Activated T-cell treated with anti-CD3 and anti-CD28 coated beads, Interleukin-2, amount 50 U/mL, for 48 hours (primary cell): ENCODE results near the gene SLC29A3.
"Not testable (repeated sequence)": the region's sequence is repeated elsewhere in the genome, so short reads cannot be mapped to it uniquely, and the experiment has no call there.

Experiments
- DNase-seq, 2 experiments: peaks; one replicate each; pipeline ENCODE4 v3.0.0-alpha.2; 2020

The SLC29A3 gene

GRCh38 chr10:71284544-71285179, 34.4 kb upstream of the SLC29A3 start:
- DNase-seq, result no peak

- peak; percentile 43 to 47 for DNase-seq
These were observed 33.9 kb upstream of the SLC29A3 start for GRCh38 chr10:71285180-71285545.

GRCh38 chr10:71285986-71286385, 33.1 kb upstream of the SLC29A3 start:
- DNase-seq, result no peak

GRCh38 chr10:71286521-71287294, 32.4 kb upstream of the SLC29A3 start:
- no peak for DNase-seq

- DNase-seq, result no peak
These were observed 31.6 kb upstream of the SLC29A3 start for GRCh38 chr10:71287456-71287855.

GRCh38 chr10:71288461-71288860, 30.6 kb upstream of the SLC29A3 start:
- DNase-seq, result no peak

- no peak for DNase-seq
These were observed 29.5 kb upstream of the SLC29A3 start for GRCh38 chr10:71289421-71290130.

- no peak for DNase-seq
These were observed 28.7 kb upstream of the SLC29A3 start for GRCh38 chr10:71290331-71290730.

- no peak for DNase-seq
These were observed 28.1 kb upstream of the SLC29A3 start for GRCh38 chr10:71290806-71291527.

- DNase-seq, result no peak
These were observed 27.5 kb upstream of the SLC29A3 start for GRCh38 chr10:71291528-71291900.

- DNase-seq, result no peak
These were observed 26.2 kb upstream of the SLC29A3 start for GRCh38 chr10:71292624-71293445.

- no peak for DNase-seq
These were observed 25.5 kb upstream of the SLC29A3 start for GRCh38 chr10:71293446-71294084.

- no peak for DNase-seq
These were observed 24.9 kb upstream of the SLC29A3 start for GRCh38 chr10:71294091-71294561.

GRCh38 chr10:71294856-71295255, 24.2 kb upstream of the SLC29A3 start:
- DNase-seq, result no peak

GRCh38 chr10:71295641-71296040, 23.4 kb upstream of the SLC29A3 start:
- DNase-seq, result no peak

GRCh38 chr10:71296086-71296485, 23.0 kb upstream of the SLC29A3 start:
- DNase-seq, result no peak

- DNase-seq, result not testable (repeated sequence)
These were observed 22.2 kb upstream of the SLC29A3 start for GRCh38 chr10:71296811-71297210.

GRCh38 chr10:71297343-71297742, 21.7 kb upstream of the SLC29A3 start:
- DNase-seq, result no peak

- DNase-seq, result no peak
These were observed 19.8 kb upstream of the SLC29A3 start for GRCh38 chr10:71299071-71299785.

- DNase-seq, result no peak
These were observed 18.3 kb upstream of the SLC29A3 start for GRCh38 chr10:71300555-71301370.
